ENCODE measurements around the gene NINJ2. TPM values are rescaled to one million over a fixed set of nuclear protein-coding genes. Genes with fewer than 3 reads are reported as not detected.

The NINJ2 gene, protein sequence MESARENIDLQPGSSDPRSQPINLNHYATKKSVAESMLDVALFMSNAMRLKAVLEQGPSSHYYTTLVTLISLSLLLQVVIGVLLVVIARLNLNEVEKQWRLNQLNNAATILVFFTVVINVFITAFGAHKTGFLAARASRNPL
- total RNA-seq (2022; extraction: Qiagen RNA extraction) = 0.41 to 0.74 TPM (median 0.61 TPM) in 5 replicates

DNA sequence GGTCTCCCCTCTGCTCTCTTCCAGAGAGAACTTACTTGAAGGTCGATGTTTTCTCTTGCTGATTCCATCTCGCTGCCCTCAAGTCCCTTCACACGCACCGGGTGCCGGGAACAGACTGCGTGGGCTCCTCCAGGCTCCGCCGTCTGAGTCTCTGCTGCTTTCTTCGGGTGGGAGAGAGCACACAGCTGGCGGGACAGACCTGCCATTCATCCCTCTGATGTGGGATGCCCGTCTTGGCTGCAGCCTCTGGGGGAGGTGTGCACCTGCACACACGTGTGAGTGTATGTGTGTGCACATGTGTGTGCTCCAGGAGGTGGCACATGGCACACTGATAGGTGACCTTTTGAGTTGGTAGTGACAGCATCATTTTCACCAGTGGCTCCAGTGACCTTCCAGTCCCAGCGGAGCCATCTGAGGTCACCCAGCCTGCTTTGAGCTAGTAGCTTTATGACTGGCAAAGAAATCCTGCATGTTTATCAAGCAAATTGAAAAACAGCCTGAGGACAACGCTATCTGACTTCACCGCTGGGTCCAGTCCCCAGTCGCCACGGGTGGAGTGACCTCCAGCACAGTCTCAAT lies at the start of gene NINJ2:
NINJ2 (minus strand) TSS at position 153 of the 579 bp plus-strand sequence; CDS start at position 68, 85 bp downstream.

Other genes starting within 250 kb of the NINJ2 start
- gene B4GALNT3, start 203.5 kb downstream of the NINJ2 start, total RNA-seq (2022; extraction: Qiagen RNA extraction) = 0.44 to 0.82 TPM (median 0.54 TPM) in 5 replicates
- 77.7 to 109 TPM (median 97.1 TPM) in 5 replicates for gene WNK1, start 89.1 kb upstream of the NINJ2 start, total RNA-seq (2022; extraction: Qiagen RNA extraction)

All from A549 treated with AZD2906 at 1 μM for 4 hours (cell line).